ENCODE data around the gene MAML3. TPM values are rescaled to one million over a fixed set of nuclear protein-coding genes. Genes with fewer than 3 reads are reported as not detected.

The MAML3 gene
- total and polyA plus RNA-seq, 2 experiments from 2014 or later = 4.1 to 11.2 TPM

GRCh38 chr4:140047017-140047640 is 106.9 kb downstream of the MAML3 start:
- WGBS (ENCODE audit: low lambda C conversion rate, missing lambda C conversion rate) = 74% methylated on average over 17 of the region's 17 CpGs
- Histone ChIP-seq H4K20me1 (ENCODE audit: insufficient read depth, poor library complexity, severe bottlenecking) (no peaks in the 10 kb centered on the region), H3K9me2 (replicated peaks; ENCODE audit: insufficient read depth) (no peaks in the 10 kb centered on the region), H2AFZ (no peak overlapping the region), H3K79me2 (peaks cover 71% of the 10 kb centered on the region), H3K36me3 (replicated peaks; ENCODE audit: insufficient read depth, low read depth) (no peaks in the 10 kb centered on the region), H3K9me3 (ENCODE audit: low read depth) (no peaks in the 10 kb centered on the region), H3K4me1 (ENCODE audit: insufficient read depth) (peaks cover 21% of the 10 kb centered on the region), H3K27me3 (no peaks in the 10 kb centered on the region), H3K4me2 (peak overlapping the region; percentile 77), H3K27ac (peak overlapping the region; percentile 17), H3K4me3 (no peak overlapping the region)
- TF ChIP-seq CTCF (IDR thresholded peaks at IDR 0.05; ENCODE audit: poor library complexity) (no peak), EZH2 (IDR thresholded peaks at IDR 0.05; ENCODE audit: borderline replicate concordance) (no peak), EZH2phosphoT487 (IDR thresholded peaks at IDR 0.05; ENCODE audit: low read depth, severe bottlenecking, unreplicated experiment) (no peak)
- no peak for DNase-seq (ENCODE audit: low spot score)

- TF ChIP-seq EZH2 (IDR thresholded peaks at IDR 0.05; ENCODE audit: borderline replicate concordance) (no peak), CTCF (IDR thresholded peaks at IDR 0.05; ENCODE audit: poor library complexity) (no peak), EZH2phosphoT487 (IDR thresholded peaks at IDR 0.05; ENCODE audit: low read depth, severe bottlenecking, unreplicated experiment) (no peak)
- peak overlapping the region; percentile 77 for H3K4me2 ChIP-seq
- H4K20me1 ChIP-seq (ENCODE audit: insufficient read depth, poor library complexity, severe bottlenecking) = no peaks in the 10 kb centered on the region
- H3K79me2 ChIP-seq = peaks cover 71% of the 10 kb centered on the region
- peak overlapping the region; percentile 38 for H3K27ac ChIP-seq
- no peaks in the 10 kb centered on the region for H3K36me3 ChIP-seq (replicated peaks; ENCODE audit: insufficient read depth, low read depth)
- peaks cover 21% of the 10 kb centered on the region for H3K4me1 ChIP-seq (ENCODE audit: insufficient read depth)
- no peak overlapping the region for H2AFZ ChIP-seq
- DNase-seq (ENCODE audit: low spot score) = no peak
- H3K9me3 ChIP-seq (ENCODE audit: low read depth) = no peaks in the 10 kb centered on the region
- H3K9me2 ChIP-seq (replicated peaks; ENCODE audit: insufficient read depth) = no peaks in the 10 kb centered on the region
- 57% methylated on average over 6 of the region's 6 CpGs for WGBS (ENCODE audit: low lambda C conversion rate, missing lambda C conversion rate)
- H3K27me3 ChIP-seq = no peaks in the 10 kb centered on the region
- no peak overlapping the region for H3K4me3 ChIP-seq
Measured at GRCh38 chr4:140046543-140046942, 107.4 kb downstream of the MAML3 start.

GRCh38 chr4:140046016-140046415 is 108.0 kb downstream of the MAML3 start:
- no peaks in the 10 kb centered on the region for H3K36me3 ChIP-seq (replicated peaks; ENCODE audit: insufficient read depth, low read depth)
- no peak overlapping the region for H2AFZ ChIP-seq
- H3K9me3 ChIP-seq (ENCODE audit: low read depth) = no peaks in the 10 kb centered on the region
- H3K4me1 ChIP-seq (ENCODE audit: insufficient read depth) = peaks cover 21% of the 10 kb centered on the region
- no peak for DNase-seq (ENCODE audit: low spot score)
- no peak overlapping the region for H3K4me2 ChIP-seq
- H3K79me2 ChIP-seq = peaks cover 67% of the 10 kb centered on the region
- 86% methylated on average over 3 of the region's 3 CpGs for WGBS (ENCODE audit: low lambda C conversion rate, missing lambda C conversion rate)
- H4K20me1 ChIP-seq (ENCODE audit: insufficient read depth, poor library complexity, severe bottlenecking) = no peaks in the 10 kb centered on the region
- no peaks in the 10 kb centered on the region for H3K9me2 ChIP-seq (replicated peaks; ENCODE audit: insufficient read depth)
- TF ChIP-seq CTCF (IDR thresholded peaks at IDR 0.05; ENCODE audit: poor library complexity) (no peak), EZH2phosphoT487 (IDR thresholded peaks at IDR 0.05; ENCODE audit: low read depth, severe bottlenecking, unreplicated experiment) (no peak), EZH2 (IDR thresholded peaks at IDR 0.05; ENCODE audit: borderline replicate concordance) (no peak)
- no peak overlapping the region for H3K4me3 ChIP-seq
- no peaks in the 10 kb centered on the region for H3K27me3 ChIP-seq
- H3K27ac ChIP-seq = peak overlapping the region; percentile 38

Measured in hepatocyte (in vitro differentiated cells).